ENCODE results near the gene ST8SIA5. TPM values are rescaled to one million over a fixed set of nuclear protein-coding genes. Genes with fewer than 3 reads are reported as not detected.

Gene ST8SIA5
- total and polyA plus RNA-seq, 9 of the 15 experiments (the other 6 are each of a cell fraction or from before 2014, with no cell fraction given): 0.03 to 0.33 (median 0.06) TPM; not detected in 5

GRCh38 chr18:46632401-46633071 lies 124.3 kb downstream of the ST8SIA5 start (continued):
- peak; percentile 73; the same call in 1 of the 2 replicates for TF ChIP-seq ZNF766 (CRISPR knock-in tag; conservative IDR thresholded peaks at IDR 0.05)
- no peak for TF ChIP-seq ZNF263 (CRISPR knock-in tag; IDR thresholded peaks at IDR 0.05; ENCODE audit: borderline replicate concordance)
- TF ChIP-seq CREB3 (tag; conservative IDR thresholded peaks at IDR 0.05; ENCODE audit: low read depth): no peak
- no peak for TF ChIP-seq MECOM (CRISPR knock-in tag; IDR thresholded peaks at IDR 0.05)
- no peak for TF ChIP-seq ZZZ3 (IDR thresholded peaks at IDR 0.05)
- no peak for TF ChIP-seq TBP (optimal IDR thresholded peaks at IDR 0.05; ENCODE audit: low read depth, low read length)
- TF ChIP-seq ZKSCAN8 (CRISPR knock-in tag; IDR thresholded peaks at IDR 0.05): no peak
- no peak for TF ChIP-seq NCOA1 (IDR thresholded peaks at IDR 0.05; ENCODE audit: low read depth)
- no peak for TF ChIP-seq SRSF3 (IDR thresholded peaks at IDR 0.05; ENCODE audit: insufficient read depth, low read length)
- no peak for TF ChIP-seq TCF7 (IDR thresholded peaks at IDR 0.05; ENCODE audit: borderline replicate concordance)
- TF ChIP-seq YBX1 (IDR thresholded peaks at IDR 0.05): no peak
- TF ChIP-seq RBBP5 (IDR thresholded peaks at IDR 0.05; ENCODE audit: borderline replicate concordance, insufficient read depth, low read length, poor library complexity, severe bottlenecking): no peak
- no peak for TF ChIP-seq NBN (IDR thresholded peaks at IDR 0.05; ENCODE audit: low read depth)
- TF ChIP-seq CEBPB (tag; IDR thresholded peaks at IDR 0.05): peak; percentile 86
- no peak for TF ChIP-seq CEBPG (CRISPR knock-in tag; IDR thresholded peaks at IDR 0.05)
- peak; percentile 83 to 92 for TF ChIP-seq CEBPG (tag; conservative IDR thresholded peaks at IDR 0.05 in 1 of 2, IDR thresholded peaks at IDR 0.05 in 1 of 2)
- no peak for TF ChIP-seq ZNF347 (CRISPR knock-in tag; IDR thresholded peaks at IDR 0.05; ENCODE audit: low read depth)
- peak; percentile 52 for TF ChIP-seq NFIC (IDR thresholded peaks at IDR 0.05)
- no peak for TF ChIP-seq GABPB1 (CRISPR knock-in tag; IDR thresholded peaks at IDR 0.05)
- no peak for TF ChIP-seq STAT6 (CRISPR knock-in tag; IDR thresholded peaks at IDR 0.05)
